ENCODE results near the gene NUP210.

Gene NUP210

GRCh38 chr3:13463618-13464400 is 43.7 kb upstream of the NUP210 start:
- no peak for TF ChIP-seq EZH2phosphoT487 (IDR thresholded peaks at IDR 0.05; ENCODE audit: borderline replicate concordance)
- Histone ChIP-seq H4K20me1 (ENCODE audit: insufficient read depth, low read length, poor library complexity, severe bottlenecking) (no peaks in the 10 kb centered on the region), H3F3A (ENCODE audit: low read depth) (no peaks in the 10 kb centered on the region), H3K4me2 (ENCODE audit: low read depth, low read length, poor library complexity, severe bottlenecking) (no peak overlapping the region), H3K4me1 (ENCODE audit: insufficient read depth, low read length, poor library complexity, severe bottlenecking) (peaks cover 4% of the 10 kb centered on the region), H3K9me3 (ENCODE audit: insufficient read depth, low read depth, low read length) (no peaks in the 10 kb centered on the region), H3K4me3 (ENCODE audit: low read length, poor library complexity, severe bottlenecking) (no peak overlapping the region), H3K9me2 (replicated peaks; ENCODE audit: low read depth, low read length) (no peaks in the 10 kb centered on the region), H3K27me3 (ENCODE audit: insufficient read depth, low read length, poor library complexity, severe bottlenecking) (no peaks in the 10 kb centered on the region), H3K9ac (ENCODE audit: low read depth, low read length, poor library complexity, severe bottlenecking) (no peak overlapping the region), H3K79me2 (ENCODE audit: insufficient read depth, low read length) (no peaks in the 10 kb centered on the region), H3K36me3 (ENCODE audit: insufficient read depth, low read length) (no peaks in the 10 kb centered on the region), H2AFZ (ENCODE audit: low read length) (no peak overlapping the region)

GRCh38 chr3:13462822-13463221 is 42.7 kb upstream of the NUP210 start:
- H4K20me1 ChIP-seq (ENCODE audit: insufficient read depth, low read length, poor library complexity, severe bottlenecking) = no peaks in the 10 kb centered on the region
- H3K36me3 ChIP-seq (ENCODE audit: insufficient read depth, low read length) = no peaks in the 10 kb centered on the region
- H3K9me2 ChIP-seq (replicated peaks; ENCODE audit: low read depth, low read length) = no peaks in the 10 kb centered on the region
- H3K9me3 ChIP-seq (ENCODE audit: insufficient read depth, low read depth, low read length) = no peaks in the 10 kb centered on the region
- no peaks in the 10 kb centered on the region for H3F3A ChIP-seq (ENCODE audit: low read depth)
- no peaks in the 10 kb centered on the region for H3K79me2 ChIP-seq (ENCODE audit: insufficient read depth, low read length)
- no peak overlapping the region for H3K9ac ChIP-seq (ENCODE audit: low read depth, low read length, poor library complexity, severe bottlenecking)
- no peak overlapping the region for H2AFZ ChIP-seq (ENCODE audit: low read length)
- TF ChIP-seq EZH2phosphoT487 (IDR thresholded peaks at IDR 0.05; ENCODE audit: borderline replicate concordance) = no peak
- TF ChIP-seq CTCF (conservative IDR thresholded peaks at IDR 0.05; ENCODE audit: low read length) = no peak
- H3K4me2 ChIP-seq (ENCODE audit: low read depth, low read length, poor library complexity, severe bottlenecking) = no peak overlapping the region
- H3K4me1 ChIP-seq (ENCODE audit: insufficient read depth, low read length, poor library complexity, severe bottlenecking) = peaks cover 4% of the 10 kb centered on the region
- H3K27me3 ChIP-seq (ENCODE audit: insufficient read depth, low read length, poor library complexity, severe bottlenecking) = no peaks in the 10 kb centered on the region
- H3K4me3 ChIP-seq (ENCODE audit: low read length, poor library complexity, severe bottlenecking) = no peak overlapping the region

- TF ChIP-seq EZH2phosphoT487 (IDR thresholded peaks at IDR 0.05; ENCODE audit: borderline replicate concordance) = no peak
- no peak for TF ChIP-seq CTCF (conservative IDR thresholded peaks at IDR 0.05; ENCODE audit: low read length)
Measured at GRCh38 chr3:13462125-13462629, 42.1 kb upstream of the NUP210 start.

More at GRCh38 chr3:13462125-13462629, 42.1 kb upstream of the NUP210 start:
- Histone ChIP-seq H3K27me3 (ENCODE audit: insufficient read depth, low read length, poor library complexity, severe bottlenecking) (no peaks in the 10 kb centered on the region), H3K79me2 (ENCODE audit: insufficient read depth, low read length) (no peaks in the 10 kb centered on the region), H4K20me1 (ENCODE audit: insufficient read depth, low read length, poor library complexity, severe bottlenecking) (no peaks in the 10 kb centered on the region), H3K9ac (ENCODE audit: low read depth, low read length, poor library complexity, severe bottlenecking) (no peak overlapping the region), H3K9me3 (ENCODE audit: insufficient read depth, low read depth, low read length) (no peaks in the 10 kb centered on the region), H3K36me3 (ENCODE audit: insufficient read depth, low read length) (no peaks in the 10 kb centered on the region), H3K9me2 (replicated peaks; ENCODE audit: low read depth, low read length) (no peaks in the 10 kb centered on the region), H3K4me1 (ENCODE audit: insufficient read depth, low read length, poor library complexity, severe bottlenecking) (peaks cover 4% of the 10 kb centered on the region), H3K4me2 (ENCODE audit: low read depth, low read length, poor library complexity, severe bottlenecking) (no peak overlapping the region), H3K4me3 (ENCODE audit: low read length, poor library complexity, severe bottlenecking) (no peak overlapping the region), H3F3A (ENCODE audit: low read depth) (no peaks in the 10 kb centered on the region), H2AFZ (ENCODE audit: low read length) (no peak overlapping the region)
